ENCODE data around the gene LAMB1. TPM values are rescaled to one million over a fixed set of nuclear protein-coding genes. Genes with fewer than 3 reads are reported as not detected.

LAMB1 gene
- total RNA-seq, 1 experiment from 2014 or later, result 101 TPM

DNA sequence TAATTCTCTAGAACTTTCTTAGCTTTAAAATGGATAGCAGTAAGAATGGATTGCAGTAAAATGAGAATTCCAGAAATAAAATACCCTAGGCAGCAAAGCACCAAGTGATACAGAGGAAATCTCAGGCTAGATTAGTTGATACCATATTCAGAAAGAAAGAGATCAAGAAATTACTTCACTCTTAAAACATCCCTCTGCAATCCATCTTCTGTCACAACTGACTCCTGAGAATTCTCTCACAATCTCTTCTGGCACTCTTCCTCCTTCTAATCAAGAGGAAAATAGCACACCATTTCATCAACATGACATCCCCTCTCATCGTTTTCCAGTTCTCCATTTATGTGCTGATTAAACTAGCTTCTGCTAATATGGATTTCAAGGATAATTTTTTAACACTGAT, 42.2 kb upstream of the LAMB1 start:
- H3K27me3 Mint-ChIP-seq (ENCODE audit: low read depth), result no peaks in the 10 kb centered on the region
- ATAC-seq, result no peak
- no peaks in the 10 kb centered on the region for H3K36me3 Mint-ChIP-seq
- DNase-seq (ENCODE audit: low spot score), result no peak
- CTCF ChIA-PET, result interaction anchor here (1.0 kb wide), 1 partner anchor 12 kb away, joined by 3 read pairs; no protein-coding TSS in a partner anchor
- no peaks in the 10 kb centered on the region for H3K9me3 Mint-ChIP-seq
- no peak overlapping the region for H3K4me3 Mint-ChIP-seq
- POLR2A ChIA-PET, result interaction anchor here (0.7 kb wide), 1 partner anchor 41 kb away, joined by 4 read pairs; no protein-coding TSS in a partner anchor
- H3K27ac Mint-ChIP-seq, result no peak overlapping the region
- no peaks in the 10 kb centered on the region for H3K4me1 Mint-ChIP-seq
- TF ChIP-seq CBFB (CRISPR knock-in tag; IDR thresholded peaks at IDR 0.05; ENCODE audit: low read depth) (no peak), ZNF317 (CRISPR knock-in tag; IDR thresholded peaks at IDR 0.05; ENCODE audit: borderline replicate concordance, low read depth) (no peak), FOXP1 (CRISPR knock-in tag; IDR thresholded peaks at IDR 0.05; ENCODE audit: borderline replicate concordance) (no peak), ZNF423 (CRISPR knock-in tag; IDR thresholded peaks at IDR 0.05) (no peak), GABPB1 (CRISPR knock-in tag; IDR thresholded peaks at IDR 0.05) (no peak), NR3C1 (CRISPR knock-in tag; conservative IDR thresholded peaks at IDR 0.05; ENCODE audit: low read depth) (no peak), ESRRA (CRISPR knock-in tag; IDR thresholded peaks at IDR 0.05; ENCODE audit: borderline replicate concordance) (no peak)
- TF ChIP-seq, protein P1, sequence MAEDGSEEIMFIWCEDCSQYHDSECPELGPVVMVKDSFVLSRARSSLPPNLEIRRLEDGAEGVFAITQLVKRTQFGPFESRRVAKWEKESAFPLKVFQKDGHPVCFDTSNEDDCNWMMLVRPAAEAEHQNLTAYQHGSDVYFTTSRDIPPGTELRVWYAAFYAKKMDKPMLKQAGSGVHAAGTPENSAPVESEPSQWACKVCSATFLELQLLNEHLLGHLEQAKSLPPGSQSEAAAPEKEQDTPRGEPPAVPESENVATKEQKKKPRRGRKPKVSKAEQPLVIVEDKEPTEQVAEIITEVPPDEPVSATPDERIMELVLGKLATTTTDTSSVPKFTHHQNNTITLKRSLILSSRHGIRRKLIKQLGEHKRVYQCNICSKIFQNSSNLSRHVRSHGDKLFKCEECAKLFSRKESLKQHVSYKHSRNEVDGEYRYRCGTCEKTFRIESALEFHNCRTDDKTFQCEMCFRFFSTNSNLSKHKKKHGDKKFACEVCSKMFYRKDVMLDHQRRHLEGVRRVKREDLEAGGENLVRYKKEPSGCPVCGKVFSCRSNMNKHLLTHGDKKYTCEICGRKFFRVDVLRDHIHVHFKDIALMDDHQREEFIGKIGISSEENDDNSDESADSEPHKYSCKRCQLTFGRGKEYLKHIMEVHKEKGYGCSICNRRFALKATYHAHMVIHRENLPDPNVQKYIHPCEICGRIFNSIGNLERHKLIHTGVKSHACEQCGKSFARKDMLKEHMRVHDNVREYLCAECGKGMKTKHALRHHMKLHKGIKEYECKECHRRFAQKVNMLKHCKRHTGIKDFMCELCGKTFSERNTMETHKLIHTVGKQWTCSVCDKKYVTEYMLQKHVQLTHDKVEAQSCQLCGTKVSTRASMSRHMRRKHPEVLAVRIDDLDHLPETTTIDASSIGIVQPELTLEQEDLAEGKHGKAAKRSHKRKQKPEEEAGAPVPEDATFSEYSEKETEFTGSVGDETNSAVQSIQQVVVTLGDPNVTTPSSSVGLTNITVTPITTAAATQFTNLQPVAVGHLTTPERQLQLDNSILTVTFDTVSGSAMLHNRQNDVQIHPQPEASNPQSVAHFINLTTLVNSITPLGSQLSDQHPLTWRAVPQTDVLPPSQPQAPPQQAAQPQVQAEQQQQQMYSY (CRISPR knock-in tag; IDR thresholded peaks at IDR 0.05), result no peak
- TF ChIP-seq, protein P2, sequence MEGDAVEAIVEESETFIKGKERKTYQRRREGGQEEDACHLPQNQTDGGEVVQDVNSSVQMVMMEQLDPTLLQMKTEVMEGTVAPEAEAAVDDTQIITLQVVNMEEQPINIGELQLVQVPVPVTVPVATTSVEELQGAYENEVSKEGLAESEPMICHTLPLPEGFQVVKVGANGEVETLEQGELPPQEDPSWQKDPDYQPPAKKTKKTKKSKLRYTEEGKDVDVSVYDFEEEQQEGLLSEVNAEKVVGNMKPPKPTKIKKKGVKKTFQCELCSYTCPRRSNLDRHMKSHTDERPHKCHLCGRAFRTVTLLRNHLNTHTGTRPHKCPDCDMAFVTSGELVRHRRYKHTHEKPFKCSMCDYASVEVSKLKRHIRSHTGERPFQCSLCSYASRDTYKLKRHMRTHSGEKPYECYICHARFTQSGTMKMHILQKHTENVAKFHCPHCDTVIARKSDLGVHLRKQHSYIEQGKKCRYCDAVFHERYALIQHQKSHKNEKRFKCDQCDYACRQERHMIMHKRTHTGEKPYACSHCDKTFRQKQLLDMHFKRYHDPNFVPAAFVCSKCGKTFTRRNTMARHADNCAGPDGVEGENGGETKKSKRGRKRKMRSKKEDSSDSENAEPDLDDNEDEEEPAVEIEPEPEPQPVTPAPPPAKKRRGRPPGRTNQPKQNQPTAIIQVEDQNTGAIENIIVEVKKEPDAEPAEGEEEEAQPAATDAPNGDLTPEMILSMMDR (IDR thresholded peaks at IDR 0.05), result no peak
- TF ChIP-seq, protein P3, sequence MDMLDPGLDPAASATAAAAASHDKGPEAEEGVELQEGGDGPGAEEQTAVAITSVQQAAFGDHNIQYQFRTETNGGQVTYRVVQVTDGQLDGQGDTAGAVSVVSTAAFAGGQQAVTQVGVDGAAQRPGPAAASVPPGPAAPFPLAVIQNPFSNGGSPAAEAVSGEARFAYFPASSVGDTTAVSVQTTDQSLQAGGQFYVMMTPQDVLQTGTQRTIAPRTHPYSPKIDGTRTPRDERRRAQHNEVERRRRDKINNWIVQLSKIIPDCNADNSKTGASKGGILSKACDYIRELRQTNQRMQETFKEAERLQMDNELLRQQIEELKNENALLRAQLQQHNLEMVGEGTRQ (CRISPR knock-in tag; IDR thresholded peaks at IDR 0.05), result no peak
- TF ChIP-seq, protein P4, sequence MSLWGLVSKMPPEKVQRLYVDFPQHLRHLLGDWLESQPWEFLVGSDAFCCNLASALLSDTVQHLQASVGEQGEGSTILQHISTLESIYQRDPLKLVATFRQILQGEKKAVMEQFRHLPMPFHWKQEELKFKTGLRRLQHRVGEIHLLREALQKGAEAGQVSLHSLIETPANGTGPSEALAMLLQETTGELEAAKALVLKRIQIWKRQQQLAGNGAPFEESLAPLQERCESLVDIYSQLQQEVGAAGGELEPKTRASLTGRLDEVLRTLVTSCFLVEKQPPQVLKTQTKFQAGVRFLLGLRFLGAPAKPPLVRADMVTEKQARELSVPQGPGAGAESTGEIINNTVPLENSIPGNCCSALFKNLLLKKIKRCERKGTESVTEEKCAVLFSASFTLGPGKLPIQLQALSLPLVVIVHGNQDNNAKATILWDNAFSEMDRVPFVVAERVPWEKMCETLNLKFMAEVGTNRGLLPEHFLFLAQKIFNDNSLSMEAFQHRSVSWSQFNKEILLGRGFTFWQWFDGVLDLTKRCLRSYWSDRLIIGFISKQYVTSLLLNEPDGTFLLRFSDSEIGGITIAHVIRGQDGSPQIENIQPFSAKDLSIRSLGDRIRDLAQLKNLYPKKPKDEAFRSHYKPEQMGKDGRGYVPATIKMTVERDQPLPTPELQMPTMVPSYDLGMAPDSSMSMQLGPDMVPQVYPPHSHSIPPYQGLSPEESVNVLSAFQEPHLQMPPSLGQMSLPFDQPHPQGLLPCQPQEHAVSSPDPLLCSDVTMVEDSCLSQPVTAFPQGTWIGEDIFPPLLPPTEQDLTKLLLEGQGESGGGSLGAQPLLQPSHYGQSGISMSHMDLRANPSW (CRISPR knock-in tag; conservative IDR thresholded peaks at IDR 0.05; ENCODE audit: low read depth), result no peak
- TF ChIP-seq, protein P5, sequence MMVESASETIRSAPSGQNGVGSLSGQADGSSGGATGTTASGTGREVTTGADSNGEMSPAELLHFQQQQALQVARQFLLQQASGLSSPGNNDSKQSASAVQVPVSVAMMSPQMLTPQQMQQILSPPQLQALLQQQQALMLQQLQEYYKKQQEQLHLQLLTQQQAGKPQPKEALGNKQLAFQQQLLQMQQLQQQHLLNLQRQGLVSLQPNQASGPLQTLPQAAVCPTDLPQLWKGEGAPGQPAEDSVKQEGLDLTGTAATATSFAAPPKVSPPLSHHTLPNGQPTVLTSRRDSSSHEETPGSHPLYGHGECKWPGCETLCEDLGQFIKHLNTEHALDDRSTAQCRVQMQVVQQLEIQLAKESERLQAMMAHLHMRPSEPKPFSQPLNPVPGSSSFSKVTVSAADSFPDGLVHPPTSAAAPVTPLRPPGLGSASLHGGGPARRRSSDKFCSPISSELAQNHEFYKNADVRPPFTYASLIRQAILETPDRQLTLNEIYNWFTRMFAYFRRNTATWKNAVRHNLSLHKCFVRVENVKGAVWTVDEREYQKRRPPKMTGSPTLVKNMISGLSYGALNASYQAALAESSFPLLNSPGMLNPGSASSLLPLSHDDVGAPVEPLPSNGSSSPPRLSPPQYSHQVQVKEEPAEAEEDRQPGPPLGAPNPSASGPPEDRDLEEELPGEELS (CRISPR knock-in tag; IDR thresholded peaks at IDR 0.05), result no peak
- TF ChIP-seq, protein P6, sequence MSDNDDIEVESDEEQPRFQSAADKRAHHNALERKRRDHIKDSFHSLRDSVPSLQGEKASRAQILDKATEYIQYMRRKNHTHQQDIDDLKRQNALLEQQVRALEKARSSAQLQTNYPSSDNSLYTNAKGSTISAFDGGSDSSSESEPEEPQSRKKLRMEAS (CRISPR knock-in tag; IDR thresholded peaks at IDR 0.05), result no peak

DNA sequence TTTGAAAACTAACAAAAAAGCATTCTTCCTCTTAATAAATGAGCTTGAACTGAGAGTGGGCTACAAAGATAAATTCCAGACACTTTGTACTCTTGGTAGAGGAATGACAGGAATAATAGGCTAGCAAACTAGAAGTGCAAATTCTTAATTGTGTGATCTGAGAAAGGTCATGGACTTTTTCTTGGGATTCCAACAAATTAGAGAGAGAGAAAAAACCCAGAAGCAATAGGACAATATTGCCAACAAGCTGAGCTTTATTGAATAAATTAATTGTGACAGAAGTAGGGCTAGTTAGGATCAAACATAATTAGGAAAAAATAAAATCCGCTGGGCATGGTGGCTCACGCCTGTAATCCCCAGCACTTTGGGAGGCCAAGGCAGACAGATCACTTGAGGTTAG, 41.4 kb upstream of the LAMB1 start:
- H3K27me3 Mint-ChIP-seq (ENCODE audit: low read depth), result no peaks in the 10 kb centered on the region; the same call in 1 of the 2 replicates
- ATAC-seq (no peak), DNase-seq (ENCODE audit: low spot score) (no peak)
- no peaks in the 10 kb centered on the region for H3K9me3 Mint-ChIP-seq
- POLR2A ChIA-PET, result no interaction called here
- CTCF ChIA-PET, result interaction anchor here (1.1 kb wide), 1 partner anchor 11 kb away, joined by 4 read pairs; no protein-coding TSS in a partner anchor
- H3K36me3 Mint-ChIP-seq, result no peaks in the 10 kb centered on the region
- H3K4me3 Mint-ChIP-seq, result no peak overlapping the region
- H3K4me1 Mint-ChIP-seq, result no peaks in the 10 kb centered on the region
- no peak overlapping the region for H3K27ac Mint-ChIP-seq
- TF ChIP-seq TEAD1 (CRISPR knock-in tag; IDR thresholded peaks at IDR 0.05) (no peak), ZNF317 (CRISPR knock-in tag; IDR thresholded peaks at IDR 0.05; ENCODE audit: borderline replicate concordance, low read depth) (no peak)
- TF ChIP-seq, protein P7, sequence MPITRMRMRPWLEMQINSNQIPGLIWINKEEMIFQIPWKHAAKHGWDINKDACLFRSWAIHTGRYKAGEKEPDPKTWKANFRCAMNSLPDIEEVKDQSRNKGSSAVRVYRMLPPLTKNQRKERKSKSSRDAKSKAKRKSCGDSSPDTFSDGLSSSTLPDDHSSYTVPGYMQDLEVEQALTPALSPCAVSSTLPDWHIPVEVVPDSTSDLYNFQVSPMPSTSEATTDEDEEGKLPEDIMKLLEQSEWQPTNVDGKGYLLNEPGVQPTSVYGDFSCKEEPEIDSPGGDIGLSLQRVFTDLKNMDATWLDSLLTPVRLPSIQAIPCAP (CRISPR knock-in tag; IDR thresholded peaks at IDR 0.05), result no peak
- TF ChIP-seq, protein P8, sequence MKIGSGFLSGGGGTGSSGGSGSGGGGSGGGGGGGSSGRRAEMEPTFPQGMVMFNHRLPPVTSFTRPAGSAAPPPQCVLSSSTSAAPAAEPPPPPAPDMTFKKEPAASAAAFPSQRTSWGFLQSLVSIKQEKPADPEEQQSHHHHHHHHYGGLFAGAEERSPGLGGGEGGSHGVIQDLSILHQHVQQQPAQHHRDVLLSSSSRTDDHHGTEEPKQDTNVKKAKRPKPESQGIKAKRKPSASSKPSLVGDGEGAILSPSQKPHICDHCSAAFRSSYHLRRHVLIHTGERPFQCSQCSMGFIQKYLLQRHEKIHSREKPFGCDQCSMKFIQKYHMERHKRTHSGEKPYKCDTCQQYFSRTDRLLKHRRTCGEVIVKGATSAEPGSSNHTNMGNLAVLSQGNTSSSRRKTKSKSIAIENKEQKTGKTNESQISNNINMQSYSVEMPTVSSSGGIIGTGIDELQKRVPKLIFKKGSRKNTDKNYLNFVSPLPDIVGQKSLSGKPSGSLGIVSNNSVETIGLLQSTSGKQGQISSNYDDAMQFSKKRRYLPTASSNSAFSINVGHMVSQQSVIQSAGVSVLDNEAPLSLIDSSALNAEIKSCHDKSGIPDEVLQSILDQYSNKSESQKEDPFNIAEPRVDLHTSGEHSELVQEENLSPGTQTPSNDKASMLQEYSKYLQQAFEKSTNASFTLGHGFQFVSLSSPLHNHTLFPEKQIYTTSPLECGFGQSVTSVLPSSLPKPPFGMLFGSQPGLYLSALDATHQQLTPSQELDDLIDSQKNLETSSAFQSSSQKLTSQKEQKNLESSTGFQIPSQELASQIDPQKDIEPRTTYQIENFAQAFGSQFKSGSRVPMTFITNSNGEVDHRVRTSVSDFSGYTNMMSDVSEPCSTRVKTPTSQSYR (CRISPR knock-in tag; IDR thresholded peaks at IDR 0.05), result no peak
- TF ChIP-seq, protein P9, sequence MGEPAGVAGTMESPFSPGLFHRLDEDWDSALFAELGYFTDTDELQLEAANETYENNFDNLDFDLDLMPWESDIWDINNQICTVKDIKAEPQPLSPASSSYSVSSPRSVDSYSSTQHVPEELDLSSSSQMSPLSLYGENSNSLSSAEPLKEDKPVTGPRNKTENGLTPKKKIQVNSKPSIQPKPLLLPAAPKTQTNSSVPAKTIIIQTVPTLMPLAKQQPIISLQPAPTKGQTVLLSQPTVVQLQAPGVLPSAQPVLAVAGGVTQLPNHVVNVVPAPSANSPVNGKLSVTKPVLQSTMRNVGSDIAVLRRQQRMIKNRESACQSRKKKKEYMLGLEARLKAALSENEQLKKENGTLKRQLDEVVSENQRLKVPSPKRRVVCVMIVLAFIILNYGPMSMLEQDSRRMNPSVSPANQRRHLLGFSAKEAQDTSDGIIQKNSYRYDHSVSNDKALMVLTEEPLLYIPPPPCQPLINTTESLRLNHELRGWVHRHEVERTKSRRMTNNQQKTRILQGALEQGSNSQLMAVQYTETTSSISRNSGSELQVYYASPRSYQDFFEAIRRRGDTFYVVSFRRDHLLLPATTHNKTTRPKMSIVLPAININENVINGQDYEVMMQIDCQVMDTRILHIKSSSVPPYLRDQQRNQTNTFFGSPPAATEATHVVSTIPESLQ (CRISPR knock-in tag; IDR thresholded peaks at IDR 0.05), result no peak
